Esophagus muscularis mucosa (tissue), 3 donors: ENCODE results near the gene CDK14.

ENCODE experiments used
- CTCF ChIP-seq, 3 experiments: fragments of 200-600 bp in 2 of 3; fragments of 450-650 bp in 1 of 3; sonication (generic) in 2 of 3; IDR thresholded peaks; one replicate each; pipeline ENCODE4 v1.5.1; 2017 to 2019; ENCODE audit warnings: antibody characterized with exemption in 3 of 3, mild to moderate bottlenecking in 2 of 3, moderate library complexity in 1 of 3
- POLR2A ChIP-seq: fragments of 450-650 bp; IDR thresholded peaks from one replicate; pipeline ENCODE4 v1.6.1; 2017; ENCODE audit warnings: antibody characterized with exemption, moderate library complexity, mild to moderate bottlenecking, low read depth
- POLR2AphosphoS5 ChIP-seq, 2 donors: sonication (generic); formaldehyde crosslinking; IDR thresholded peaks; one replicate each; pipeline ENCODE4 v1.6.1; 2017; ENCODE audit warnings: antibody characterized with exemption in 2 of 2

- TF ChIP-seq CTCF (IDR thresholded peaks at IDR 0.05) (no peak), POLR2AphosphoS5 (IDR thresholded peaks at IDR 0.05) (no peak), POLR2A (no peak)
Observed at GRCh38 chr7:90678986-90679385, 82.9 kb downstream of the CDK14 start.
